Kidney (tissue), 14 donors: Measurements from ENCODE around the gene SIK3. TPM values are rescaled to one million over a fixed set of nuclear protein-coding genes. Genes with fewer than 3 reads are reported as not detected.

Experiments
- DNase-seq, 5 donors: peaks; one replicate each; pipeline ENCODE4 v3.0.0-alpha.2; 2013 to 2020
- FAIRE-seq: peaks from 2 replicates; lab custom pipeline; 2012; peaks lifted over from hg19 to GRCh38; lab: Jason Lieb, UNC
- H3K27ac ChIP-seq, 2 donors: one replicate each; pipeline ENCODE4 v1.7.0; 2013; ENCODE audit warnings: low read depth in 2 of 2, low read length in 2 of 2, inconsistent platforms in 1 of 2
- H3K27me3 ChIP-seq: one replicate; pipeline ENCODE4 v1.7.1; 2013; ENCODE audit warnings: low read length, inconsistent platforms; ENCODE audit not compliant: control insufficient read depth, insufficient read depth
- H3K36me3 ChIP-seq, 3 donors: one replicate each; pipeline versions ENCODE4 v1.7.0 to v1.7.1; 2013; ENCODE audit warnings: low read length in 3 of 3, control low read depth in 1 of 3, inconsistent platforms in 1 of 3; ENCODE audit not compliant: insufficient read depth in 3 of 3, control insufficient read depth in 2 of 3
- H3K4me1 ChIP-seq, 3 donors: one replicate each; pipeline versions ENCODE4 v1.7.0 to v1.7.1; 2013; ENCODE audit warnings: low read length in 3 of 3, inconsistent platforms in 1 of 3, low read depth in 1 of 3; ENCODE audit not compliant: control insufficient read depth in 2 of 3, insufficient read depth in 2 of 3
- H3K4me3 ChIP-seq, 3 donors: one replicate each; pipeline versions ENCODE4 v1.7.0 to v1.8.1; 2013; ENCODE audit warnings: low read length in 3 of 3, control low read depth in 1 of 3, inconsistent platforms in 1 of 3
- H3K9ac ChIP-seq, 3 donors: one replicate each; pipeline versions ENCODE4 v1.7.0 to v1.7.1; 2013; ENCODE audit warnings: low read length in 3 of 3, control low read depth in 1 of 3, inconsistent platforms in 1 of 3
- H3K9me3 ChIP-seq, 3 donors: one replicate each; pipeline versions ENCODE4 v1.7.0 to v1.7.1; 2013; ENCODE audit warnings: low read length in 3 of 3, control low read depth in 1 of 3, inconsistent platforms in 1 of 3; ENCODE audit not compliant: control insufficient read depth in 2 of 3, insufficient read depth in 1 of 3
- intact Hi-C: fragments of 100-400 bp; cut with DNase I; formaldehyde crosslinking; loops from one replicate; pipeline ENCODE4 v1.11.1; 2022
- polyA plus RNA-seq: library from polyadenylated mRNA; stranded (reverse); fragments of 350-450 nt; fragmentation: Illumina TruSeq; extraction: RNeasy Lipid Tissue Mini Kit (QIAGEN cat#74804); gene quantifications from one replicate; pipeline ENCODE4 v1.2.3, GENCODE V29; 2014; ENCODE audit warnings: low read depth, low replicate concordance; ENCODE audit not compliant: insufficient read depth
- total RNA-seq: library from RNA; stranded (reverse); fragmentation: NEBNext Ultra II Directional; extraction: Animal tissue kit (Norgen Biotek cat#: 25700); gene quantifications from one replicate; pipeline ENCODE4 v1.2.1, GENCODE V29; 2021
- TF ChIP-seq, protein P1 (sequence below): IDR thresholded peaks from 3 replicates; pipeline ENCODE4 v1.5.1; 2012; ENCODE audit warnings: mild to moderate bottlenecking, moderate library complexity, borderline replicate concordance; ENCODE audit not compliant: insufficient read depth; ENCODE audit errors: extremely low read depth
- donor health status: control.
- donor health status: control.
- donor health status: control.
- donor health status: control.
- donor health status: control.
- donor health status: DM: yes; HTN: yes; CAD: no.
- donor health status: Normal renal cell carcinoma (clear cell type).

The SIK3 gene
- total and polyA plus RNA-seq, 2 donors from 2014 or later: 12.3 to 50.7 TPM

- intact Hi-C loops: no loop called here
- Histone ChIP-seq H3K9me3 (no peaks in the 10 kb centered on the region), H3K27ac (no peak overlapping the region), H3K9ac (no peak overlapping the region), H3K4me3 (no peak overlapping the region), H3K36me3 (peaks cover 0 to 26% (median 22%) of the 10 kb centered on the region in 3 donors), H3K4me1 (no peaks in the 10 kb centered on the region), H3K27me3 (no peaks in the 10 kb centered on the region)
- TF ChIP-seq, protein P1, sequence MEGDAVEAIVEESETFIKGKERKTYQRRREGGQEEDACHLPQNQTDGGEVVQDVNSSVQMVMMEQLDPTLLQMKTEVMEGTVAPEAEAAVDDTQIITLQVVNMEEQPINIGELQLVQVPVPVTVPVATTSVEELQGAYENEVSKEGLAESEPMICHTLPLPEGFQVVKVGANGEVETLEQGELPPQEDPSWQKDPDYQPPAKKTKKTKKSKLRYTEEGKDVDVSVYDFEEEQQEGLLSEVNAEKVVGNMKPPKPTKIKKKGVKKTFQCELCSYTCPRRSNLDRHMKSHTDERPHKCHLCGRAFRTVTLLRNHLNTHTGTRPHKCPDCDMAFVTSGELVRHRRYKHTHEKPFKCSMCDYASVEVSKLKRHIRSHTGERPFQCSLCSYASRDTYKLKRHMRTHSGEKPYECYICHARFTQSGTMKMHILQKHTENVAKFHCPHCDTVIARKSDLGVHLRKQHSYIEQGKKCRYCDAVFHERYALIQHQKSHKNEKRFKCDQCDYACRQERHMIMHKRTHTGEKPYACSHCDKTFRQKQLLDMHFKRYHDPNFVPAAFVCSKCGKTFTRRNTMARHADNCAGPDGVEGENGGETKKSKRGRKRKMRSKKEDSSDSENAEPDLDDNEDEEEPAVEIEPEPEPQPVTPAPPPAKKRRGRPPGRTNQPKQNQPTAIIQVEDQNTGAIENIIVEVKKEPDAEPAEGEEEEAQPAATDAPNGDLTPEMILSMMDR: no peak
- DNase-seq (no peak), FAIRE-seq (no peak)
Measured at GRCh38 chr11:116891746-116892145, 206.5 kb downstream of the SIK3 start.

GRCh38 chr11:116890607-116891006 lies 207.6 kb downstream of the SIK3 start:
- TF ChIP-seq, protein P1: no peak
- Histone ChIP-seq H3K27ac (no peak overlapping the region), H3K27me3 (no peaks in the 10 kb centered on the region), H3K9ac (no peak overlapping the region), H3K4me3 (no peak overlapping the region), H3K4me1 (no peaks in the 10 kb centered on the region), H3K9me3 (no peaks in the 10 kb centered on the region), H3K36me3 (peaks cover 0 to 18% (median 18%) of the 10 kb centered on the region in 3 donors)
- no peak for FAIRE-seq
- no peak for DNase-seq
- intact Hi-C loops: no loop called here

DNA sequence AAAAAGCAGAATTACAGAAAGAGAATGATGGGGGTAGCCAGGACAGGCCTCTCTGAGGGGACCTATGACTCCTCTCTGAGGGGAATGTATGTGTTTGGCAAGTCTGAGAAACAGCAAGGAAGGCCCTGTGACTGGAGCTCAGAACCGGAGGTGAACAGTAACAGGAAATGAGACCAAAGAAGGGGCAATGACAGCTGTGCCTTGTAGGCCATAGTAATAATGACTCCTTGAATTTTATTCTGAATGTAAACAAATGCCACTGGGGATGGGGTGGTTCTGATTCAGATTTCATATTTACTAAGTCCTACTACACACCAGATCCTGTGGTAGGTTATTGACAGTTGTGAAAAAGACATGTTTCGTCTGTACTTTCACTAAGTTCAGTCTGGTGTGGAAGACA lies 208.0 kb downstream of the SIK3 start:
- intact Hi-C loops: no loop called here
- TF ChIP-seq, protein P1: no peak
- no peak overlapping the region for H3K4me3 ChIP-seq
- H3K36me3 ChIP-seq: peaks cover 0 to 18% (median 18%) of the 10 kb centered on the region in 3 donors
- H3K27ac ChIP-seq: no peak overlapping the region
- no peaks in the 10 kb centered on the region for H3K27me3 ChIP-seq
- DNase-seq (no peak), FAIRE-seq (no peak)
- no peak overlapping the region for H3K9ac ChIP-seq
- no peaks in the 10 kb centered on the region for H3K9me3 ChIP-seq
- H3K4me1 ChIP-seq: no peaks in the 10 kb centered on the region
